Heart left ventricle (tissue), 16 donors: ENCODE data around the gene CHMP1A. TPM values are rescaled to one million over a fixed set of nuclear protein-coding genes. Genes with fewer than 3 reads are reported as not detected.

ENCODE experiments used
- ATAC-seq, 4 donors: fragments of 200-7000 bp; cut with Tn5 transposase; one replicate each; pipeline ENCODE4 v1.9.1; 2020 to 2022; ENCODE audit warnings: moderate library complexity in 4 of 4, mild to moderate bottlenecking in 3 of 4, moderate number of reproducible peaks in 1 of 4
- DNase-seq, 5 donors: peaks; one replicate each; pipeline ENCODE4 v3.0.0-alpha.2; 2020
- H3K27ac ChIP-seq, 12 donors: fragments of 200-600 bp; sonication (generic) in 4 of 12; one replicate each; pipeline versions ENCODE4 v1.5.0 to v1.8.0; 2016 to 2022; ENCODE audit warnings: mild to moderate bottlenecking in 2 of 12
- H3K27me3 ChIP-seq, 9 donors: fragments of 200-600 bp; sonication (generic) in 2 of 9; one replicate each; pipeline versions ENCODE4 v1.5.1 to v1.8.0; 2016 to 2022; ENCODE audit warnings: mild to moderate bottlenecking in 3 of 9
- H3K36me3 ChIP-seq, 9 donors: fragments of 200-600 bp; sonication (generic) in 2 of 9; one replicate each; pipeline versions ENCODE4 v1.5.0 to v1.8.0; 2018 to 2022; ENCODE audit warnings: mild to moderate bottlenecking in 2 of 9
- H3K4me1 ChIP-seq, 12 donors: fragments of 200-600 bp; sonication (generic) in 4 of 12; one replicate each; pipeline versions ENCODE4 v1.5.0 to v1.8.0; 2016 to 2022; ENCODE audit warnings: mild to moderate bottlenecking in 3 of 12
- H3K4me3 ChIP-seq, 12 donors: fragments of 200-600 bp; sonication (generic) in 4 of 12; one replicate each; pipeline versions ENCODE4 v1.5.0 to v1.8.0; 2017 to 2022; ENCODE audit warnings: mild to moderate bottlenecking in 9 of 12, moderate library complexity in 4 of 12
- H3K9me3 ChIP-seq, 12 donors: fragments of 200-600 bp; sonication (generic) in 4 of 12; one replicate each; pipeline versions ENCODE4 v1.5.0 to v1.8.0; 2016 to 2022; ENCODE audit warnings: mild to moderate bottlenecking in 1 of 12
- POLR2A ChIP-seq, 2 donors: fragments of 450-650 bp; IDR thresholded peaks; one replicate each; pipeline ENCODE4 v1.6.1; 2017; ENCODE audit warnings: antibody characterized with exemption in 2 of 2, mild to moderate bottlenecking in 2 of 2, moderate library complexity in 2 of 2
- WGBS, 4 donors: extraction: QIAGEN DNeasy Blood & Tissue Kit in 2 of 4; methylation state at CpG; one replicate each; pipeline versions ENCODE4 v1.1.5 to v1.1.7; 2013 to 2018; 5-methylcytosine and 5-hydroxymethylcytosine counted together
- intact Hi-C, 10 donors: fragments of 100-400 bp; cut with DNase I; formaldehyde crosslinking; loops; one replicate each; pipeline versions ENCODE4 v1.11.1 to v1.14.2; 2022
- polyA plus RNA-seq, 2 donors: library from polyadenylated mRNA; stranded (reverse); fragments of 200-250 nt; gene quantifications; one replicate each; pipeline ENCODE4 v1.2.3, GENCODE V29; 2013
- total RNA-seq, 9 donors: library from RNA; depleted of rRNA in 2 of 9; stranded (reverse); fragments of >200 nt in 2 of 9; fragmentation: NEBNext Ultra II Directional in 3 of 9; extraction: Animal tissue kit (Norgen Biotek cat#: 25700) in 3 of 9; gene quantifications; one replicate each; pipeline versions ENCODE4 v1.1.0 to v1.2.4, GENCODE V29; 2016 to 2023
- TF ChIP-seq, protein P1 (sequence below), 12 donors: fragments of 200-600 bp; sonication (generic) in 4 of 12; IDR thresholded peaks; one replicate each; pipeline versions ENCODE4 v1.5.0 to v1.8.0; 2018 to 2022; ENCODE audit warnings: antibody characterized with exemption in 12 of 12, mild to moderate bottlenecking in 5 of 12
- donor health status: ischemic (EF 13 %, LVEDD 7.1; RV severe dilation, severe dysfunction).
- donor health status: healthy with polysubstance abuse.
- donor health status: DM: no; HTN: yes; CAD: no.
- donor health status: DM: no; HTN: no; CAD: no.
- donor health status: ischemic (EF 25% LVEDD 6.9; RV normal size, moderate dysfunction).
- donor health status: ischemic (EF 25% LVEDD 5.7; RV mildly dilated, moderate dysfunction).
- donor health status: healthy.
- donor health status: DM: yes; HTN: yes; CAD: no.
- donor health status: ischemic (EF 35%, LVEDD 5.7; RV mildly dilated, moderate dysfunction).
- donor health status: nonischemic (EF 11% LVEDD 7.7; RV severe dilation, severe dysfunction).
- donor health status: DM: yes; HTN: yes; CAD: no.
- donor health status: PGD.
- donor health status: ischemic (EF 29% LVEDD 5.4; RV normal size, mild dysfunction).
- donor health status: nonischemic (EF 23%, LVEDD 6.1; RV moderate dilation, normal function).

CHMP1A gene
- total and polyA plus RNA-seq, 11 donors: 29.3 to 86.3 (median 44.6) TPM

DNA sequence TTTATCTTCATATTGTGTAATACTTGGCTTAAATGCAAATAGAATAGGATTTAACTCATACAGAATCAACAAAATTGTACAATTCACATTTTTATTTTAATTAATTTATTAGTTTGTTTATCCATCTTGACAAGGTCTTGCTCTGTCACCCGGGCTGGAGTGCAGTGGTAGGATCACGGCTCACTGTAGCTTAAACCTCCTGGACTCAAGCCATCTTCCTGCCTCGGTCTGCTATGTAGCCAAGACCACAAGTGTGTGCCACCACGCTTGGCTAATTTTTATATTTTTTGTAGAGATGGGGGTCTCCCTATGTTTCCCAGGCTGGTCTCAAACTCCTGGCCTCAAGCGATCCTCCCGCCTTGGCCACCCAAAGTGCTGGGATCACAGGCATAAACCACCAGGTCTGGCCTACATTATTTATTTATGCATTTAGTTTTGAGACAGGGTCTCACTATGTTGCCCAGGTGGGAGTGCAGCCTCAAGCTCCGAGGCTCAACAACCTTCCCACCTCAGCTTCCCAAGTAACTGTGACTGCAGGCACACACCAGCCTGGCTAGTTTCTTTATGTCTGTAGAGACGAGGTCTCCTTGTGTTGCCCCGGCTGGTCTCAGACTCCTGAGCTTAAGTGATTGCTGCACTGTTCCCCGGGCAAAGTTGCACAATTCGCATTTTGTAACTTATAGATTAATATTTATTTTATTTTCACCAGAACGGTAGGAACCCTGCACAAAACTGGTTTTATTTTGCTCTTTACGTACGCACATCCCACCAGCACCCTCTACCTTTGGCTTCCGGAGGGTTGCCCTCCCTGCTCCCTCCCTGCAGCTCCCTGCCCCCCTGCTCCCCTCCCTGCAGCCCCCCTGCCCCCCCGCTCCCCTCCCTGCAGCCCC is 39.2 kb downstream of the CHMP1A start:
- H3K9me3 ChIP-seq: no peaks in the 10 kb centered on the region
- H3K4me1 ChIP-seq: peaks cover 0 to 11% (median 0%) of the 10 kb centered on the region in 12 donors
- intact Hi-C loops: no loop called here
- H3K36me3 ChIP-seq: no peaks in the 10 kb centered on the region
- ATAC-seq: no peak
- no peak overlapping the region for H3K27ac ChIP-seq
- TF ChIP-seq POLR2A (IDR thresholded peaks at IDR 0.05): no peak
- TF ChIP-seq, protein P1, sequence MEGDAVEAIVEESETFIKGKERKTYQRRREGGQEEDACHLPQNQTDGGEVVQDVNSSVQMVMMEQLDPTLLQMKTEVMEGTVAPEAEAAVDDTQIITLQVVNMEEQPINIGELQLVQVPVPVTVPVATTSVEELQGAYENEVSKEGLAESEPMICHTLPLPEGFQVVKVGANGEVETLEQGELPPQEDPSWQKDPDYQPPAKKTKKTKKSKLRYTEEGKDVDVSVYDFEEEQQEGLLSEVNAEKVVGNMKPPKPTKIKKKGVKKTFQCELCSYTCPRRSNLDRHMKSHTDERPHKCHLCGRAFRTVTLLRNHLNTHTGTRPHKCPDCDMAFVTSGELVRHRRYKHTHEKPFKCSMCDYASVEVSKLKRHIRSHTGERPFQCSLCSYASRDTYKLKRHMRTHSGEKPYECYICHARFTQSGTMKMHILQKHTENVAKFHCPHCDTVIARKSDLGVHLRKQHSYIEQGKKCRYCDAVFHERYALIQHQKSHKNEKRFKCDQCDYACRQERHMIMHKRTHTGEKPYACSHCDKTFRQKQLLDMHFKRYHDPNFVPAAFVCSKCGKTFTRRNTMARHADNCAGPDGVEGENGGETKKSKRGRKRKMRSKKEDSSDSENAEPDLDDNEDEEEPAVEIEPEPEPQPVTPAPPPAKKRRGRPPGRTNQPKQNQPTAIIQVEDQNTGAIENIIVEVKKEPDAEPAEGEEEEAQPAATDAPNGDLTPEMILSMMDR (IDR thresholded peaks at IDR 0.05): no peak
- H3K27me3 ChIP-seq: peaks cover 0 to 39% (median 6%) of the 10 kb centered on the region in 9 donors
- WGBS, 4 donors: 63 to 74% (median 70%) methylated on average over 16 of the region's 16 CpGs
- DNase-seq: no peak
- H3K4me3 ChIP-seq: no peak overlapping the region

GRCh38 chr16:89617036-89617435 is 40.5 kb downstream of the CHMP1A start:
- no peaks in the 10 kb centered on the region for H3K36me3 ChIP-seq
- H3K27me3 ChIP-seq: peaks cover 0 to 42% (median 4%) of the 10 kb centered on the region in 9 donors
- peaks cover 0 to 6% (median 0%) of the 10 kb centered on the region in 12 donors for H3K4me1 ChIP-seq
- WGBS, 4 donors: 48 to 61% (median 59%) methylated on average over 6 of the region's 6 CpGs
- ATAC-seq (no peak), DNase-seq (no peak)
- TF ChIP-seq POLR2A (IDR thresholded peaks at IDR 0.05): no peak
- TF ChIP-seq, protein P1 (IDR thresholded peaks at IDR 0.05): no peak
- peak overlapping the region in 1 of 12 donors; percentile 20 for H3K27ac ChIP-seq
- intact Hi-C loops: no loop called here
- H3K4me3 ChIP-seq: no peak overlapping the region
- H3K9me3 ChIP-seq: no peaks in the 10 kb centered on the region

DNA sequence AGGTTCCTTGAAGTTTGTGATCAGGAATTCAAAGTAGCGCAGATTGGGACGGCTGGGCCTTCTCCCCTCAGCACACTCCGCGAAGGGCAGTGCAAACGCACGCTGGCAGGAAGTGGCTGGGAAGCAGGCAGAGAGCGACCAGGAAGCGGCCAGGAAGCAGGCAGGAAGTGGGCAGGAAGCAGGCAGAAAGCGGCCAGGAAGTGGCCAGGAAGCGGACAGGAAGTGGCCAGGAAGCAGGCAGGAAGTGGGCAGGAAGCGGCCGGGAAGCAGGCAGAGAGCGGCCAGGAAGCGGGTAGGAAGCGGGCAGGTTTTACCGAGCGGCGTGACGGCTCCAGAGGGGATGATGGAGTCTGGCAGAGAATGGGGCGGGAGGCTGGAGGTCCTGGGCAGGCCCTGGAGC is 40.9 kb downstream of the CHMP1A start:
- peaks cover 0 to 39% (median 4%) of the 10 kb centered on the region in 9 donors for H3K27me3 ChIP-seq
- ATAC-seq: peak in 1 of 4 donors; percentile 49

DNA sequence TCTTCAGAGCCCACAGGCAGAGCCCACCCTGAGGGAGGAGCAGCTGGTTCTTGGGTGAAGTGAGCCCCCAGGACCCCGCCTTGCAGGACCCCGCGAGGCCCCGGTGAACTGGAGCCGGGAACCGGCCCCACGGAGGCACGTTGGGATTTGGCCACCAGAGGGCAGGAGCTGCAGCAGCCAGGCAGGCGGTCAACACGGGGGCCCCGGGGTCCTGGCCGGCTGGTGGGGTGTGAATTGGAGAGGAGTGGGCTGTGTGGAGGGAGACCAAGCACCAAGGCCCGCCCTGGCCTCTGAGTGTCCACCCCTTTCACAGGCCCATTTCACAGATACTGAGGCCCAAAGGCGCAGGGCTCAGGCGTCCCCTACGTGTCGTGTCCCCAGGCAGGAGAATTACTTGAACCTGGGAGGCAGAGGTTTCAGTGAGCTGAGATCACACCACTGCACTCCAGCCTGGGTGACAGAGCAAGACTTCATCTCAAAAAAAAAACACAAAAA is 41.9 kb downstream of the CHMP1A start:
- Histone ChIP-seq H3K9me3 (no peaks in the 10 kb centered on the region), H3K4me1 (peaks cover 0 to 6% (median 0%) of the 10 kb centered on the region in 12 donors), H3K27me3 (peaks cover 0 to 39% (median 4%) of the 10 kb centered on the region in 9 donors), H3K36me3 (no peaks in the 10 kb centered on the region), H3K27ac (no peak overlapping the region), H3K4me3 (no peak overlapping the region)
- no peak for DNase-seq
- intact Hi-C loops: no loop called here
- TF ChIP-seq POLR2A (IDR thresholded peaks at IDR 0.05): no peak
- TF ChIP-seq, protein P1 (IDR thresholded peaks at IDR 0.05): peak; percentile 22 to 64 (median 52)
- WGBS, 4 donors: 22 to 43% (median 28%) methylated on average over 15 to 17 of the region's 17 CpGs
- no peak for ATAC-seq

More for the DNA sequence above, 40.9 kb downstream of the CHMP1A start:
- DNase-seq: no peak
- Histone ChIP-seq H3K4me3 (no peak overlapping the region), H3K27ac (peak overlapping the region in 1 of 12 donors; percentile 20), H3K9me3 (no peaks in the 10 kb centered on the region), H3K4me1 (peaks cover 0 to 6% (median 0%) of the 10 kb centered on the region in 12 donors), H3K36me3 (no peaks in the 10 kb centered on the region)
- TF ChIP-seq, protein P1 (IDR thresholded peaks at IDR 0.05): no peak
- TF ChIP-seq POLR2A (IDR thresholded peaks at IDR 0.05): no peak
- intact Hi-C loops: no loop called here
- 58 to 72% (median 64%) methylated on average over 20 of the region's 20 CpGs for WGBS, 4 donors
